Calu3 (cell line): Measurements from ENCODE around the gene SMOC1. TPM values are rescaled to one million over a fixed set of nuclear protein-coding genes. Genes with fewer than 3 reads are reported as not detected.

Source experiments
- BruUV-seq: library from RNA; stranded (reverse); fragments of 400-500 nt; replicated peaks from 2 replicates; lab custom pipeline; 2021; lab: Mats Ljungman, UMichigan
- CTCF ChIA-PET: fragments of 300-600 bp; sonication (Branson Sonifier 250); formaldehyde crosslinking; loops from one replicate; lab custom pipeline; 2022; ENCODE audit warnings: antibody characterized with exemption; lab: Charles Lee
- DNase-seq: peaks from one replicate; pipeline ENCODE4 v3.0.0; 2022
- H3K27ac Mint-ChIP-seq: one replicate; pipeline ENCODE4 v1.8.0; 2022; ENCODE audit warnings: mixed read lengths; ENCODE audit not compliant: unreplicated experiment
- H3K27me3 Mint-ChIP-seq: one replicate; pipeline ENCODE4 v1.8.0; 2022; ENCODE audit warnings: mixed read lengths; ENCODE audit not compliant: unreplicated experiment
- H3K36me3 Mint-ChIP-seq: one replicate; pipeline ENCODE4 v1.8.0; 2022; ENCODE audit warnings: mild to moderate bottlenecking, moderate library complexity, mixed read lengths; ENCODE audit not compliant: insufficient read depth, unreplicated experiment
- H3K4me1 Mint-ChIP-seq: one replicate; pipeline ENCODE4 v1.8.0; 2022; ENCODE audit warnings: mild to moderate bottlenecking, low read depth, mixed read lengths; ENCODE audit not compliant: unreplicated experiment
- H3K4me3 Mint-ChIP-seq: one replicate; pipeline ENCODE4 v1.8.0; 2022; ENCODE audit warnings: mild to moderate bottlenecking, low read depth, moderate library complexity, mixed read lengths; ENCODE audit not compliant: unreplicated experiment
- H3K9me3 Mint-ChIP-seq: one replicate; pipeline ENCODE4 v1.8.0; 2022; ENCODE audit warnings: low read depth, mixed read lengths; ENCODE audit not compliant: unreplicated experiment
- CTCF ChIP-seq: fragments of 200-600 bp; IDR thresholded peaks from one replicate; pipeline ENCODE4 v1.8.0; 2022; ENCODE audit warnings: antibody characterized with exemption; ENCODE audit not compliant: unreplicated experiment
- intact Hi-C: fragments of 100-400 bp; cut with micrococcal nuclease; formaldehyde crosslinking; loops from one replicate; pipeline ENCODE4 v1.10.0; 2022; ENCODE audit not compliant: unreplicated experiment
- total RNA-seq: library from RNA; stranded (reverse); gene quantifications from 2 replicates; pipeline ENCODE4 v1.2.3, GENCODE V29; 2022

Gene SMOC1
- total RNA-seq, 1 experiment from 2014 or later, result 39.6 TPM

GRCh38 chr14:69895109-69895508 is 15.9 kb downstream of the SMOC1 start:
- Mint-ChIP-seq H3K9me3 (peaks cover 10% of the 10 kb centered on the region), H3K27me3 (no peaks in the 10 kb centered on the region), H3K27ac (no peak overlapping the region), H3K4me3 (no peak overlapping the region), H3K36me3 (peaks cover 6% of the 10 kb centered on the region), H3K4me1 (no peaks in the 10 kb centered on the region)
- BruUV-seq, result no TSS peak
- TF ChIP-seq CTCF, result no peak
- intact Hi-C loops, result no loop called here
- no peak for DNase-seq
- CTCF ChIA-PET, result no interaction called here

- CTCF ChIA-PET, result no interaction called here
- H3K4me1 Mint-ChIP-seq, result no peaks in the 10 kb centered on the region
- peaks cover 10% of the 10 kb centered on the region for H3K9me3 Mint-ChIP-seq
- DNase-seq, result no peak
- no peak for TF ChIP-seq CTCF
- no peak overlapping the region for H3K27ac Mint-ChIP-seq
- BruUV-seq, result no TSS peak
- no peaks in the 10 kb centered on the region for H3K27me3 Mint-ChIP-seq
- intact Hi-C loops, result no loop called here
- peaks cover 6% of the 10 kb centered on the region for H3K36me3 Mint-ChIP-seq
- no peak overlapping the region for H3K4me3 Mint-ChIP-seq
These were observed 16.9 kb downstream of the SMOC1 start for GRCh38 chr14:69896080-69896479.

- Mint-ChIP-seq H3K4me1 (no peaks in the 10 kb centered on the region), H3K36me3 (peaks cover 6% of the 10 kb centered on the region), H3K9me3 (peaks cover 10% of the 10 kb centered on the region), H3K27ac (no peak overlapping the region), H3K4me3 (no peak overlapping the region), H3K27me3 (no peaks in the 10 kb centered on the region)
- no peak for DNase-seq
- no peak for TF ChIP-seq CTCF
- intact Hi-C loops, result no loop called here
- CTCF ChIA-PET, result no interaction called here
- BruUV-seq, result no TSS peak
These were observed 17.8 kb downstream of the SMOC1 start for GRCh38 chr14:69896972-69897371.

- H3K36me3 Mint-ChIP-seq, result peaks cover 6% of the 10 kb centered on the region
- peaks cover 10% of the 10 kb centered on the region for H3K9me3 Mint-ChIP-seq
- no peaks in the 10 kb centered on the region for H3K4me1 Mint-ChIP-seq
- DNase-seq, result no peak
- no peaks in the 10 kb centered on the region for H3K27me3 Mint-ChIP-seq
- no peak overlapping the region for H3K4me3 Mint-ChIP-seq
- no peak for TF ChIP-seq CTCF
- no TSS peak for BruUV-seq
- H3K27ac Mint-ChIP-seq, result no peak overlapping the region
- intact Hi-C loops, result no loop called here
- CTCF ChIA-PET, result no interaction called here
These were observed 21.4 kb downstream of the SMOC1 start for GRCh38 chr14:69900603-69901002.
